ENCODE data around the gene USP48. TPM values are rescaled to one million over a fixed set of nuclear protein-coding genes. Genes with fewer than 3 reads are reported as not detected.
A peak's percentile ranks its signal among the peaks of the same experiment; 100 is the strongest.

Gene USP48
- total and polyA plus RNA-seq, 10 donors: 17.5 to 105 (median 82.4) TPM

DNA sequence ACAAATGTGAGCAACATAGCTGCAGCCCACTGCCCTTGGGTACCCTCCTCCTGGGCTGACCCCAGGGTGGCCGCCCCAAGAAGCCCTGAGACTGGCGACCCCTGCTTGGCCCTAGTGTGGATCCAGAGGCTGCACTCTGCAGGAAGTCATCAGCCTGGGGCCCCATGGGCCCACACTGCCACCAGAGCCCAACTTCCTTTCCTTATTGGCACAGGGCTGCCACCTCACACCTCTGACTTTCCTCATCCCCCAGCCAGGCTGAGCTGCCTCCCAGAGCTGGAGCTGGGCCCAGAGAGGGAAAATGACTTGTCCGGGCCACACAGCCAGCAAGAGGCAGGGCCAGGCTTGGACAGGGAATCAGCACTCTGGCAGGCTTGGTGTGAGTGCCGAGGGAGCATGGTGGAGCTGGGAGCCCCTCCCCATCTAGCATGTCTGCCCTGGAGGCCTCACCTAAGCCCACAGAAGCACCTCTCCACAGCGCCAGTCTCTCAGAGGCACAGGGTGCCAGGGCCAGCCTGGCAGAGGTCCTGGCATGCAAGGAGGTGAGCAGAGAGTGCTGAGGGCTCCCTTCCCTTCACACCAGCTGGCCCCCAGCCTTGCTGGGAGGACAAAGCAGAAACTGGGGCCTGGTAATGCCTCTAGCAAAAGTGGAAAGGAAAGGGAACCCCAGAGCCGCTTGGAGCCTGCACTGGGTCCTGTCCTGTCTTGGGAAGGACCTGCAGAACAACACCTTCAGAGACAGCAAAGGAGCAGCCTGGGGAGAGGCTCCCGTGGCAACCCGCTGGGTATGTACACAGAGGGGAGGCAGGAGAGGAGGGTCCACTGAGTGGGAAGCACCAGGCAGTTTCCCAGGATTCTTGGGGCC is 117.0 kb downstream of the USP48 start:
- Histone ChIP-seq H3K4me3 (no peak overlapping the region), H3K27me3 (replicated peaks in 1 of 7) (peaks cover 0 to 94% (median 48%) of the 10 kb centered on the region in 7 donors), H3K4me1 (peaks cover 9 to 42% (median 26%) of the 10 kb centered on the region in 6 donors), H3K27ac (no peak overlapping the region), H3K36me3 (no peaks in the 10 kb centered on the region), H3K9me3 (no peaks in the 10 kb centered on the region)
- DNase-seq: peak; percentile 52
- 62 to 72% (median 70%) methylated on average over 4 to 8 of the region's 8 CpGs for WGBS, 5 donors
- TF ChIP-seq POLR2AphosphoS5 (IDR thresholded peaks at IDR 0.05) (no peak), POLR2A (IDR thresholded peaks at IDR 0.05) (no peak)
- TF ChIP-seq, protein P1, sequence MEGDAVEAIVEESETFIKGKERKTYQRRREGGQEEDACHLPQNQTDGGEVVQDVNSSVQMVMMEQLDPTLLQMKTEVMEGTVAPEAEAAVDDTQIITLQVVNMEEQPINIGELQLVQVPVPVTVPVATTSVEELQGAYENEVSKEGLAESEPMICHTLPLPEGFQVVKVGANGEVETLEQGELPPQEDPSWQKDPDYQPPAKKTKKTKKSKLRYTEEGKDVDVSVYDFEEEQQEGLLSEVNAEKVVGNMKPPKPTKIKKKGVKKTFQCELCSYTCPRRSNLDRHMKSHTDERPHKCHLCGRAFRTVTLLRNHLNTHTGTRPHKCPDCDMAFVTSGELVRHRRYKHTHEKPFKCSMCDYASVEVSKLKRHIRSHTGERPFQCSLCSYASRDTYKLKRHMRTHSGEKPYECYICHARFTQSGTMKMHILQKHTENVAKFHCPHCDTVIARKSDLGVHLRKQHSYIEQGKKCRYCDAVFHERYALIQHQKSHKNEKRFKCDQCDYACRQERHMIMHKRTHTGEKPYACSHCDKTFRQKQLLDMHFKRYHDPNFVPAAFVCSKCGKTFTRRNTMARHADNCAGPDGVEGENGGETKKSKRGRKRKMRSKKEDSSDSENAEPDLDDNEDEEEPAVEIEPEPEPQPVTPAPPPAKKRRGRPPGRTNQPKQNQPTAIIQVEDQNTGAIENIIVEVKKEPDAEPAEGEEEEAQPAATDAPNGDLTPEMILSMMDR (IDR thresholded peaks at IDR 0.05 in 8 of 11, conservative IDR thresholded peaks at IDR 0.05 in 3 of 11): no peak
- intact Hi-C loops (cut with DNase I; ENCODE audit: low total_unique reads): loop anchor here (10.0 kb wide), 1 partner anchor 151 kb away; no protein-coding TSS in a partner anchor

DNA sequence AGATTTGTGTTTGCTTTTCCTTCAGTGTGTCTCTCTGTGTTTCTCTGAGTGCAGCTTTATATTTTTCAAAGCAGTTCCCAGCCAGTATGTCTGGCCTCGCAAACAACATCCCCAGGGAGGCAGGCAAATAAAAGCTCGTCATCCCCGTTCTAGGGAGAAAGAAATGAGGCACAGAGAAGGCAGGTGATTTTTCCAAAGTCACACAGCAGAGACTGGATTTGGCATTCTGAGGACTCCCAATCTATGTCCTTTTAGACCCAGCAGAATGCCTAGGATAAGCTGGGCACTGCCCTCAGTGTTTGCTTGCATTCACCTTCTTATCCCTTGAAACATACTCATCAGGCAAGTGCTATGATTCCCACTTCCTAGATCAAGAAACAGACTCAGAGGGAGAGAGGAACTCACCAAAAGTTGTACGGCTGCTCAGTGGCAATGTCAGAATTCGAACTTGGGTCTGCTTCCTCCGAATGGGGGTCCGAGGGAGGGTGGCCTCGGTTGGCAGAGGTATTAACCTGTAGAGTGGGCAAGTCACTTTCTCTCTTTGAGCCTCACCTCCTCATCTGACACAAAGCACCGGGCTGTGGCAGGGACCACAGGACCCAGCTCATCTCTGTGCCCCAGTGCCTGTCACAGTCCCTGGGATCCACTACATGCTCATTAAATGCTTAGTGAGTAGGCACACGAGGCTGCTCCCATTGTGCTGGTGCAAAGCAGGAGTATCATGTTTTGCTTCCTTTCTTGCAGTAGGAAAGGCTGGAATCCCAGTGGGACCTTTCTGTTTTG is 118.0 kb downstream of the USP48 start:
- no peak for DNase-seq
- no peak overlapping the region for H3K4me3 ChIP-seq
- H3K9me3 ChIP-seq: no peaks in the 10 kb centered on the region
- no peak for TF ChIP-seq POLR2AphosphoS5 (IDR thresholded peaks at IDR 0.05)
- TF ChIP-seq, protein P1 (IDR thresholded peaks at IDR 0.05 in 8 of 11, conservative IDR thresholded peaks at IDR 0.05 in 3 of 11): no peak
- no peak for TF ChIP-seq POLR2A (IDR thresholded peaks at IDR 0.05)
- intact Hi-C loops (cut with DNase I; ENCODE audit: low total_unique reads): loop anchor here (10.0 kb wide), 1 partner anchor 150 kb away; no protein-coding TSS in a partner anchor
- H3K27ac ChIP-seq: no peak overlapping the region
- WGBS, 5 donors: 74 to 86% (median 82%) methylated on average over 10 of the region's 10 CpGs
- peaks cover 0 to 100% (median 48%) of the 10 kb centered on the region in 7 donors for H3K27me3 ChIP-seq (replicated peaks in 1 of 7)
- no peaks in the 10 kb centered on the region for H3K36me3 ChIP-seq
- H3K4me1 ChIP-seq: peaks cover 9 to 36% (median 23%) of the 10 kb centered on the region in 6 donors

DNA sequence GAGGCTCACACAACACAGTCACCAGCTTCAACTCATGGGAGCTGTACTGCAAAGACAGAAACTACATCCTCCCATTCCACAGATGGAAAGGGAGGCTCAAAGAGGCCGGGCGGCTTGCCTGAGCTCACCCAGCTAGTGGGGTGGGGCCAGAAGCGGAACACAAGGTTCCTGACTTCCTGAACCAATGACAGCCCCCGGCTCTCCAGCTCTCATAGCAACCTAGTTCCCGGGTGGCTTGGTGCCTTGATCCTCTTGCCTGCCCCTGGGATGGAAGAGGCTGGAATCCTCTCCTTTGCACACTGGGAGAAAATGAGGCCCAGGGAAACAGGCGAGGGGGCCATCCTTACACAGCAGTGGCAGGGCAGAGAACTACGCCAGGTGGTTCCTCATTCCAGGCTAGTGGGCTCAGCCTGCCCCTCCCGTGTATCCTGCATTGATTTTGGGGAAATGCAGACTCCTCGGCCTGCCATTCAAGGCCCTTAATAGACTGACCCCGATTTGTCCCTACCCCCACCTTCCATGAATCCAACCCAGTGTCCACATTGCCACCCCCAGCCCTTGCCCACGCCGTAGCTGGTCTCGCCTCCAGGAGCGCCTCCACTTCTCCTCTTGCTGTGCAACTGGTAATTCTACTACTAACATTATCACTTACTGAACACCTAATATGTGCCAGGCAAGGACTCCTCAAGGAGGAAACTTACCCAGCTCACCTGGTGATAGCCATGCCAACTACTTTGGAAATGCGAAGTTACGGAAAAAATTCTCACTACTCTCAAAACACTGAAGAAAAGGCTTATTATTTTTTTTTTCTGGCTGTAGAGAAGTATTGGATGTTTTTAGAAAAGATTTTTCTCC is 118.8 kb downstream of the USP48 start:
- TF ChIP-seq POLR2A (IDR thresholded peaks at IDR 0.05) (no peak), POLR2AphosphoS5 (IDR thresholded peaks at IDR 0.05) (no peak)
- TF ChIP-seq, protein P1 (IDR thresholded peaks at IDR 0.05 in 8 of 11, conservative IDR thresholded peaks at IDR 0.05 in 3 of 11): no peak
- no peaks in the 10 kb centered on the region for H3K36me3 ChIP-seq
- peak; percentile 70 for DNase-seq
- WGBS, 5 donors: 39 to 51% (median 46%) methylated on average over 13 to 16 of the region's 16 CpGs
- H3K27me3 ChIP-seq (replicated peaks in 1 of 7): peaks cover 0 to 100% (median 50%) of the 10 kb centered on the region in 7 donors
- intact Hi-C loops (cut with DNase I; ENCODE audit: low total_unique reads): loop anchor here (10.0 kb wide), 1 partner anchor 149 kb away; no protein-coding TSS in a partner anchor
- H3K9me3 ChIP-seq: no peaks in the 10 kb centered on the region
- peaks cover 9 to 34% (median 22%) of the 10 kb centered on the region in 6 donors for H3K4me1 ChIP-seq
- no peak overlapping the region for H3K27ac ChIP-seq
- no peak overlapping the region for H3K4me3 ChIP-seq

Data from spleen (tissue), 11 donors.